HG02759 (cell line): ENCODE data around the gene CTIF.

Source experiments
- ATAC-seq: cut with Tn5 transposase; IDR thresholded peaks from one replicate; pipeline ENCODE4 v1.9.1; 2021; ENCODE audit warnings: mild to moderate bottlenecking, moderate library complexity; ENCODE audit not compliant: unreplicated experiment

Gene CTIF

DNA sequence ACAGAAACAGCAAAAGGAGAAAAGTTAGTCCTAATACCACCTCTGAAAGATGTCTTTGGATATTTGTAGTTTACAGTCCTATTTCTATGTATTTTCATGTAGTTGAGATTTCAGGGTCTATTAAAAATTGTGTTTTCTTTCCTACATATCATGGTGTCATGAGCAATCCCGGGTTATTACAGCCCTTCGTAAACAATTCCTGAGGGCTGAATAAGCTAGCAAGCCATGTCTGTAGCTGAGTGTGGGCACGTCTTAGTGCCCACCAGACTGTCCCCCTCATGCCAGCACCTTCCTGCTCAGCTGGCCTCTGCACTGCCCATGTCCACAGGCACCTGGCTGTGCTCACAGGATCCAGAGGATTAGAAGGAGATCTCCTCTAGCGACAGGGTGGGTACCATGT lies 60.6 kb downstream of the CTIF start:
- ATAC-seq = no peak

DNA sequence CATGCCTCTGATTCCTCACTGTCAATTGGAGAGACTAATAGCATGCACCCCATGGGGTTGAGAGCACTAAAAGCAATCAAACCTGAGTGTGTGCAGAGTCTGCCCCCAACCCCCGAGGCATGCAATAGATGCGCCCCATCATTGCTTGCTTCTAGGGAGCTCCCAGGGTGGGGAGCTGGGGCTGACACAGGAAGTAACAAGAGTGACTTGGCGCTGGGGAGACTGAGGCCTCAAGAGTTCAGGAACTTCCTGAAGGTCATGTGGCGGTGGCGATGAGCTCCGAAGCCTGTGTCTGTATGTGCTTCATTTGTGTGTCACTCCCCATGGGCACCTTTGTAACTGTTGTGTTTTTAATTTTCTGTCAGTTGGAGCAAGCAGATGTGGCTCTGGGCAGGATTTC lies 61.2 kb downstream of the CTIF start:
- no peak for ATAC-seq

DNA sequence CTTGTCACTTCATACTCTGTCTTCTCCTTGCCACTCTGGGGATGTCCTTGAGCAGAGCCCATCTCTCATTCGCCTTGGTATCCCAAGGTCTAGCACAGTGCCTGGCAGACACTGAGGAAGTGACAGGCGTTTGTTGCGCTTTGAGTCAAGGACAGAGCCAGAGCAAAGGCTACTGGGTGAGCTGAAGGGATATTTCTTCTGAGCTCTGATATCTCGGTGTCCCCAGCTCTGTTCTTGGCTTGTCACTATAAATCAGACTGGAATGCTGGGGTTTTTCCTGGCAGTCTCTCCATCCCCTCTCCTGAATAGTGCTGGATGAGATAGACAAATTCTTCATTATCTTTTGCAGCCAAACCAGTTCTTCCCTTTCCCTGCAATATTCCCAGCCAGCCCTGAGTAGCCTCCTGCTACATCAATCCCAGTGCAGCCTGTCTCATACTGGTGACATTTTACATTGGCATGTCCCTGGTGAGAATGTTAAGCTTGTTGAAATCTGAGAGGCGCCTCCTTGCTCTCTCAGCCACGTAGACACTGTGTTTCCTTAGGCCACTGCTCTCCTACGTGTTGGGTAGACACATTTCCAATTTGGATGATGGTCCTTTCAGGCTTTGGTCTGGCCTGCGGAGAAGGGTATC lies 61.7 kb downstream of the CTIF start:
- no peak for ATAC-seq

- no peak for ATAC-seq
Measured at GRCh38 chr18:48601343-48601742, 62.5 kb downstream of the CTIF start.

GRCh38 chr18:48602759-48603390 lies 64.0 kb downstream of the CTIF start:
- no peak for ATAC-seq

- peak; percentile 77 for ATAC-seq
Measured at GRCh38 chr18:48605408-48605845, 66.6 kb downstream of the CTIF start.

DNA sequence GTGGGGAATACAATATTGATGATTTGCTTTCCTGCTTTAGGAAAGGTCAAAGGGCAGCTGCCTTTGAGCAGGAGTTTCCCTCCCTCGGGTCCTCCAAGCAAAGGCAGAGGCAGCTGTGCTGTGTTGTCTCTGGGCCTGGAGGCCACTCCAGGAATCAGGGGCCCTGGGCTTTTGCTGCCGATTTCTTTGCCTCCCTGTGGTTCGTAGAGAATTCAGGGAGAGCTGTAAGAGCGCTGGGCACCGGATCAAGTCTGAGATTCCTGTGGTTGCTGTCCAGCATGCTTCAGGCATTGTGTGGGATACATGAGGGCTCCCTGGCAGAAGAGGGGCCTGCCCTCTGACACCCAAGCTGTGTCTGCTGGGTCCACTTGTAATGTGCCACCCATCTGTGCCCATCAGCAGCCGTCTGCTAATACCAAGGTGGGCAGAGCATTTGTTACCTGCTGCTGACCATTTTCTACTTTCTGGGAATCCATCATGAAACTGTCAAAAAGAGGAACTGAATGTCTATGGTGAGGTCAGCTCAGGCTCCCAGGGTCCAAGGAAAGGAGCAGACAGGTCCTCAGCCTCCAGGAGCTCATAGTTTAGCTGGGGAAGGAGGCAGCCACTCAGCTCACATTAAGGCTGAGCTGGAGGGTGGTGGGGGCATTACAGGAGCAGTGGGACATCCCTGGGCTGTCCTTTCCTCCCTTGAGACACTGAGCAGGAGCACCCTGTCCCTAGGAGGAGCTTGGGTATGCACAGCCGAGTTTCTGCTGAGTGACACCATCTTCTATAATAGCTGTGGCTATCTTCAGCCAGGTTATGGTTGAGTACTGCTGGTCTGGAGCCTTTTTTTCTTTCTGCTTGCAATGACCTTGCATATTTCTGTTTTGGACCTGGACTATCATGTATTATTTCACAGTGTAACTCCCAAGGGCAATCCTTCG lies 68.5 kb downstream of the CTIF start:
- no peak for ATAC-seq

- no peak for ATAC-seq
Measured at GRCh38 chr18:48608581-48608980, 69.8 kb downstream of the CTIF start.

DNA sequence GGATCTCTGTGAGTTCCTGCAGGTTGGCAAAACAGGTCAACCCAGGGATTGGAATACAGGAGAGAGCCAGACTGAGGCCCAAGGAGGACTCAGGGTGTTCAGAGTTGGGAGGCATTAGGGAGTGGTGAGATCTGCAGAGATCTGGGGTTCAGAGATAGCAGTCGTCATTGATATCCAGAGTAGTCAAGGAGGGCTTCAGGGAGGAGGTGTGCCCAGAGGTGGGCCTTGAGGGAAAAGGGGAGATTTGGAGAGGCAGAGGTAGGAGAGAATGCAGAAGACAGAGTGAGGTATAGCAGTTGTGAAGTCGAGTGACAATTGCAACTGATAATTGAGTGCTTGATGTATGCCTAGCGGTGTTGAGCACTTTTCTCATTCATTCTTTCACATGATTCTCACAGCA lies 70.3 kb downstream of the CTIF start:
- ATAC-seq = no peak

GRCh38 chr18:48609820-48610815 lies 71.3 kb downstream of the CTIF start:
- no peak for ATAC-seq

DNA sequence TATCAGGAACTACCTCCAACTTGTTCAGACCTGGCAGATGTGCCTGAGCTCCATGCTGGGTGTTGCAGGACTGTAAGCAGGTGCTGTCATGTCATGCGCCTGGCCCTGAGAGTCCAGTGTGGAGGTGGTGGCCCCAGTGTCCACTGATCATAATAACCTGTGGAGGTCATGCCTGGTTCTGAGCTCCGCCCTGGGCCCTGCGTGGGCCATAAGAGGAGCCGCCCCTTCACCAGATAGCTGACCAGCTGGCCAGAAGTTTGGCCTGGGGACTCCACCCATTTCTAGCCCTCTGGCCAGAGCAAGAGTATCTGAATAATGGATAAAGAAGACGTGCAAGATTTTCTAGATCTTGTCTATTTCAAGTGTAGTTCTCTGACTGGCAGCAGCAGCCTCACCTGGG lies 72.4 kb downstream of the CTIF start:
- ATAC-seq = no peak

DNA sequence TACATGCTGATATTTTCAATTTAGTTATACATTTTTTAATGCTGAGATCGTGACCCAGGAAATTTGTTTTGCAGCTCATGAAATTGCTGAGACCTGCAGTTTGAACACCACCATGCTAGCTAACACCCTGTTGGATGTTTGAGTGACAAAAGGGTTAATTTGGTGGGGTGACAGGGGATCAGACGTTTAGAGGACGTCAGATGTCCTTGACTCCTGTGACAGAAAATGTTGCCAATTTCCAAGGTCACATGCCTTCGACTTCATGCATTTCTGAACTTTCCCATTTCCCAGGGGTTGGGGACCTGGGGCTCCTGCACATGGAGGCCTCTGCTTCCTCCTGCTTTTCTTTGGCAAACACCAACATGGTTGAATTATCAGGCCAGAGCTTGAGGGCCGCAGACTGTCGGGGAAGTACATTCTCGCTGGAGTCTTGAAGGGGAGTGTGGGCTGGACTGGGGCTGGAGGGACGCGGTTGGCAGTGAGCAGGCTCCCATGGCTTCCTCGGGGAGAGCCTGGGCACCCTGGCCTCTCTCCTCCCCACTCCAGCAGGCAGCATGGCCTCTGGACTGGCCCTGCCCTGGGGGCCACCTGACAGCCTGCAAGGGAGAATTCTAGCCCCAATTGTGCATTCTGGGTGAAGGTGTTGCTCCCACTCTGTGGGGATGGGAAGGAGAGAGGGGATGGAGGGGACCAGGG lies 73.1 kb downstream of the CTIF start:
- no peak for ATAC-seq

DNA sequence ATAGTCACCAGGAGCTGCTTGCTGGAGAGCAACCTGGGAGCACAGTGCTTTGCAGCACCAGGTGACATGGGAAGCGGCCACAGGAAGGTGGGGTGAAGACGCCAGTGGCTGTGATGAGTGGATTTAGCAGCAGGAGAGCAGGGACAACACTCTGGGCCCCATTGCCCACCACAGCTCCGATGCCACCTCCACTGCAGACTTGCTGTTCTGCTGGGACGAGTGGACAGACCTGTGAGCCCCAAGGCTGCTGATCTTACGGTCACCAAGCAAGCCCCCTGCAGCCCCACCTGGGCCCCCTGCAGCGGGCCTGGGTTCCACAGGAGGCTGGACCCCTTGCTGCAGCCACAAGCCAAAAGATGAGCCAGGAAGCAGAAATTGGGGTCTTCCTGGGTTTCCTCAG lies 73.7 kb downstream of the CTIF start:
- no peak for ATAC-seq

DNA sequence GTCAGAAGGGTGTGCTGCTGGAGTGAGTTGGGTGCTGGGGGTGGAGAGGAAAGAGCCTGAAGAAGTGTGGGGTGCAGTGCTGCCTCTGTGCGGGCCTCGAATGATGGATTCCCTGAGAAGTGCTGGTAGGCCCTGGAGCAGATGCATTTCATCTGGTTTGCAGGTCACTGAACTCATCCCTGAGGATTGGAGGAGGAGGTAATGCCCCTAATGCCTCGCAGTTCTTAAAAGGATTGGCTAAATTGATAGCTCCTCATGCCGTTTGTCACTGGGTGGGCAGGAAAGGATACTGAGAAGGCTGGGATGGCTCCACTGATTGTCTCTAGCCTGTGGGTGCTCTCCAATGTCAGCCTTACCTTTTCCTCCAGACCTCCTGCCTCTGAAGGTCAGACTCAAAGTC lies 74.1 kb downstream of the CTIF start:
- no peak for ATAC-seq

DNA sequence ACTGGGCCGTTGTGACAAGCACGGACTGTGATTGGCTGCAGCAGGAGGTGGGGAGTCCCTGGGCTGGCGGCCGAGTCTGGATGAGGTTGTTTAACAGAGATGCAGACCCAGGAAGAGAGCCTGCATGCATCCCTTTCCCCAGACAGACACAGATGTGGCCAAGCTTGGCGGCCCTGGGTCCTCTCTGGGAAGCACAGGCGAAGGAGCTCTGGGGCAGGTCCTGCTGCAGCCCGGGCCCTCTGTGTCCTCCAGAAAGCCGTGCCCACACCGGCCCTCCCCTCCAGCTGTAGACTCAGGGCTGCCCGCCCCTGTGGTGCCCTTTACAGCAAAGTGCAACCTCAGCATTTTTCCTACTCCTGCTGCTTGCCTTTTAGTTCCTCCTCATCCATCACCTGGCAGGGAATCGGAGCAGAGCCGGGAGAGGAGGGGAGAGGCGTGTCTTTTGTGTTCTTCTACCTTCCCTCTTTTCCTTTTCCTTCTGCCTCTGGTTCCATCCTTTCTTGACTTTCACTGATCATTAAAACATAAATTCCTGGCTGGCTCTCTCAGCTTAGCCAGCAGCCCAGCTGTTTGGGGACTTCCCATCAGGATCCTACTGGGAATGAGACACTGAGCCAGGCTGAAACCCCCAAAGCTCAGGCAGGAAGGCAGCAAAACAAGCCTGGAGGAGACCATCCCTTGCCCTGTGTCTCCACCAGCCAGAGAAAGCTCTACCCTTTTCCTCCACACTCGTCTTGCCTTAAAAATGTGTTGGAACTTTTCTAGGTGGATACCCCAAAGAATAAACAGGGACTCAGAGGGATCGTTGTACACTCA lies 75.0 kb downstream of the CTIF start:
- ATAC-seq = no peak

DNA sequence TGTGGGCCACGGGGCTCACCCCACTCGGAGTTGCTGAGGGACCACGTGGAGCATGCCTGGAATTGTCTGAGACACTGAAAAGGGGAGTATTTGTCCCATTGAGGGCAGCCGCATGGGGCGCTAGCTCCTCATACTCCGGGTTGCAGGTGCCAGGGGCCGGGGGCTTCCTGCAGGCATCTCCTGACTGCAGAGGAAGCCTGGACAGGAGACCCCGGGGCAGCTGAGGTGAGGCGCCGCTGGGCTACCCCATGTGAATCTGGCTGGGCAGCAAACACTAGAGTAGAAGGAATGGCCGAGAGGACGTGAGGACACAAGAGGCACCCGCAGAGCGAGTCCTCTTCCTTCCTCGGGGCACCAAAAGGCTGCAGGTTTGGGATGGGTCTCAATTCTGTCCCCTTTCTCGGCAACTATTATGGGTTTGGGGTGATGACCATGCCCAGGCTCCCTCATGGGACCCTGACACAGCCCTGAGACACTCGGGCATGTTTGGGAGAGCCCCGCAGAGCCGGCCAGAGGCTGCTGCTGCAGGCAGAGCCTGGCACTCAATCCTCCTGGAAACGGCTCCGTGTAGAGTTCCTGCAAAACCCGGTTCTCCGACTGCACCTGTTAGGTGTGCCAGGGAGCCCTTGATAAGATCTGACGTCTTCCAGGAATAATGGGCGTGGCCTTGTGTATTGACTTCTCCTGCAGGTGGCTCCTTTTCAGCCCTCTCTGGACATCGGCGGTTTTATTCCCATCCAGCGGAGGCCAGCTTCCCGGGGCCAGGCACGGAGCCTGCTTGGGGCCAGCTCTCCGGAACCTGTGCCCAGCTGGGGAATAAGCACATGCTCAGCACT lies 77.0 kb downstream of the CTIF start:
- ATAC-seq = no peak

- no peak for ATAC-seq
Measured at GRCh38 chr18:48616484-48617255, 77.8 kb downstream of the CTIF start.
